Astrocyte (in vitro differentiated cells and primary cell): ENCODE data around the gene BRF1. TPM values are rescaled to one million over a fixed set of nuclear protein-coding genes. Genes with fewer than 3 reads are reported as not detected.

Source experiments
- DNase-seq: peaks from one replicate; pipeline ENCODE4 v3.0.0-alpha.2; 2010; ENCODE audit warnings: low read depth
- FAIRE-seq: peaks from 2 replicates; lab custom pipeline; 2011; peaks lifted over from hg19 to GRCh38; lab: Jason Lieb, UNC
- H2AFZ ChIP-seq: 2 replicates; pipeline ENCODE4 v1.6.0; 2012; ENCODE audit warnings: low read depth, low read length, inconsistent platforms
- H3K27ac ChIP-seq: 2 replicates; pipeline ENCODE4 v1.5.1; 2011; ENCODE audit warnings: low read depth, low read length, inconsistent platforms
- H3K27me3 ChIP-seq: 2 replicates; pipeline ENCODE4 v1.6.0; 2011; ENCODE audit warnings: low read length, inconsistent platforms; ENCODE audit not compliant: insufficient read depth
- H3K36me3 ChIP-seq: 2 replicates; pipeline ENCODE4 v1.5.1; 2011; ENCODE audit warnings: low read length, inconsistent platforms; ENCODE audit not compliant: insufficient read depth
- H3K4me1 ChIP-seq: 2 replicates; pipeline ENCODE4 v1.5.1; 2011; ENCODE audit warnings: low read length, inconsistent platforms; ENCODE audit not compliant: insufficient read depth
- H3K4me2 ChIP-seq: 2 replicates; pipeline ENCODE4 v1.6.0; 2012; ENCODE audit warnings: low read length, inconsistent platforms
- H3K4me3 ChIP-seq: 2 replicates; pipeline ENCODE4 v1.5.1; 2011; ENCODE audit warnings: low read depth, mild to moderate bottlenecking, low read length, inconsistent platforms; ENCODE audit not compliant: insufficient read depth
- H3K79me2 ChIP-seq: 2 replicates; pipeline ENCODE4 v1.6.0; 2012; ENCODE audit warnings: mild to moderate bottlenecking, low read length, inconsistent platforms; ENCODE audit not compliant: insufficient read depth
- H3K9ac ChIP-seq: 2 replicates; pipeline ENCODE4 v1.6.0; 2012; ENCODE audit warnings: mild to moderate bottlenecking, low read length, inconsistent platforms
- H3K9me3 ChIP-seq: 2 replicates; pipeline ENCODE4 v1.5.1; 2012; ENCODE audit warnings: low read depth, mild to moderate bottlenecking, low read length, inconsistent platforms; ENCODE audit not compliant: insufficient read depth
- H4K20me1 ChIP-seq: 2 replicates; pipeline ENCODE4 v1.6.0; 2012; ENCODE audit warnings: low read length, inconsistent platforms; ENCODE audit not compliant: insufficient read depth
- H3K27ac Mint-ChIP-seq: one replicate; pipeline ENCODE4 v1.8.0; 2021; ENCODE audit warnings: mild to moderate bottlenecking, mixed read lengths; ENCODE audit not compliant: unreplicated experiment
- H3K27me3 Mint-ChIP-seq: one replicate; pipeline ENCODE4 v1.8.0; 2021; ENCODE audit warnings: low read depth, mixed read lengths; ENCODE audit not compliant: unreplicated experiment
- H3K36me3 Mint-ChIP-seq: one replicate; pipeline ENCODE4 v1.8.0; 2021; ENCODE audit warnings: low read depth, mixed read lengths; ENCODE audit not compliant: unreplicated experiment
- H3K4me1 Mint-ChIP-seq: one replicate; pipeline ENCODE4 v1.8.0; 2021; ENCODE audit warnings: low read depth, mixed read lengths; ENCODE audit not compliant: unreplicated experiment
- H3K4me3 Mint-ChIP-seq: one replicate; pipeline ENCODE4 v1.8.0; 2021; ENCODE audit warnings: mild to moderate bottlenecking, moderate library complexity, mixed read lengths; ENCODE audit not compliant: unreplicated experiment
- H3K9me3 Mint-ChIP-seq: one replicate; pipeline ENCODE4 v1.8.0; 2021; ENCODE audit warnings: mild to moderate bottlenecking, mixed read lengths; ENCODE audit not compliant: unreplicated experiment
- CTCF ChIP-seq: IDR thresholded peaks from 2 replicates; pipeline ENCODE4 v1.5.1; 2011; ENCODE audit warnings: low read depth, mild to moderate bottlenecking, inconsistent platforms, low read length, moderate library complexity; ENCODE audit not compliant: insufficient read depth
- EZH2 ChIP-seq: IDR thresholded peaks from 2 replicates; pipeline ENCODE4 v1.6.1; 2012; ENCODE audit warnings: mild to moderate bottlenecking, low read length, inconsistent platforms; ENCODE audit not compliant: insufficient read depth
- total RNA-seq: library from RNA; stranded (reverse); gene quantifications from 2 replicates; pipeline ENCODE4 v1.2.1, GENCODE V29; 2021

The BRF1 gene
- total RNA-seq, 1 donor from 2014 or later, result 20.5 TPM

- Histone ChIP-seq H3K4me2 (no peak overlapping the region), H2AFZ (no peak overlapping the region), H3K9me3 (no peaks in the 10 kb centered on the region), H3K27ac (no peak overlapping the region), H3K4me3 (no peak overlapping the region), H3K36me3 (no peaks in the 10 kb centered on the region), H3K79me2 (peaks cover 20% of the 10 kb centered on the region), H3K27me3 (no peaks in the 10 kb centered on the region), H4K20me1 (peaks cover 65% of the 10 kb centered on the region), H3K4me1 (peaks cover 6% of the 10 kb centered on the region), H3K9ac (no peak overlapping the region)
- Mint-ChIP-seq H3K27ac (no peak overlapping the region), H3K4me3 (no peak overlapping the region), H3K27me3 (no peaks in the 10 kb centered on the region), H3K9me3 (peaks cover 7% of the 10 kb centered on the region), H3K36me3 (peaks cover 6% of the 10 kb centered on the region), H3K4me1 (peaks cover 21% of the 10 kb centered on the region)
- no peak for DNase-seq
- TF ChIP-seq CTCF (no peak), EZH2 (no peak)
- no peak for FAIRE-seq
Measured at GRCh38 chr14:105343194-105343593, 42.4 kb upstream of the BRF1 start.

GRCh38 chr14:105340821-105341733, 40.3 kb upstream of the BRF1 start:
- Mint-ChIP-seq H3K4me3 (no peak overlapping the region), H3K9me3 (peaks cover 7% of the 10 kb centered on the region), H3K4me1 (peaks cover 21% of the 10 kb centered on the region), H3K27me3 (no peaks in the 10 kb centered on the region), H3K27ac (no peak overlapping the region), H3K36me3 (peaks cover 6% of the 10 kb centered on the region)
- no peak for TF ChIP-seq CTCF
- TF ChIP-seq EZH2, result no peak
- Histone ChIP-seq H3K79me2 (peaks cover 37% of the 10 kb centered on the region), H3K4me3 (no peak overlapping the region), H3K9me3 (no peaks in the 10 kb centered on the region), H3K27ac (no peak overlapping the region), H3K27me3 (no peaks in the 10 kb centered on the region), H4K20me1 (peaks cover 73% of the 10 kb centered on the region), H2AFZ (no peak overlapping the region), H3K4me1 (peaks cover 6% of the 10 kb centered on the region), H3K4me2 (peak overlapping the region; percentile 23), H3K36me3 (no peaks in the 10 kb centered on the region), H3K9ac (peak overlapping the region; percentile 3)
- peak; percentile 32 for DNase-seq
- no peak for FAIRE-seq
